Adipose tissue (tissue), 3 donors: ENCODE measurements around the gene SHISA9. TPM values are rescaled to one million over a fixed set of nuclear protein-coding genes. Genes with fewer than 3 reads are reported as not detected.

Experiments
- H3K27ac ChIP-seq: one replicate; pipeline ENCODE4 v1.5.1; 2013; ENCODE audit warnings: low read depth, low read length
- WGBS, 3 donors: extraction: QIAGEN DNeasy Blood & Tissue Kit; methylation state at CpG; one replicate each; pipeline ENCODE4 v1.1.7; 2013; 5-methylcytosine and 5-hydroxymethylcytosine counted together
- polyA plus RNA-seq, 3 donors: library from polyadenylated mRNA; stranded (reverse); fragments of 200-250 nt; gene quantifications; one replicate each; pipeline ENCODE4 v1.2.3, GENCODE V29; 2013
- donor health status: healthy with polysubstance abuse.
- donor health status: Bipolar disorder and iron deficiency.
- donor health status: healthy.

SHISA9 gene
- polyA plus RNA-seq, 3 donors = 0.06 to 0.22 (median 0.08) TPM

DNA sequence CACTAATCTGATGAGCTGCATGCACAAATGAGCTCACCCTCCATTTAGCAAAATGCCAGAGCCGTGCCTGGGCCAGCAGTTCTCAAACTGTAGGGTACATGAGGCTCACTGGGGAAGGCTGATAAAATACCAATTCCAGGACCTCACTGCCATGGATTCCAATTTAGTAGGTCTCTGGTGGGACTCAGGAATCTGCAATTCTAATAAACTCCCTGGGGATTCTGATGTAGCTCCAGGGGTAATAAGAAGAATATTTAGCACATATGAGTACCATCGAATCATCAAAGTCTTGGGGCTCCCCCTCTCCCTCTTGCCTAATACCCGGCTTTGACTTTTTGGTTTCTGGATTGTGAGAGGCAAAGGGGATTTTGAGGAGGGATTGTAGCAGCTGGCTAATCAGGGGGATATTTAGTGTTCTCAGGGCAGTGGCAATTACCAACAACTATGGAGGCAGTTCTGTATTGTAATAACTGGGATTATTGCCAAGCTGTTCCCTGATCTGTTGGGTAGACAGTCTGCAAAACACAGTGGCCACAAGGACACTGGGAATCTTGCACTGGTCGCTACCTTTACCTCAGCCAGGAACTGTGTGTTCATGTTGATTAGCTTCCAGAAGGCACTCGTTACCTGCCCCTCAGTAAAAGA lies 140.4 kb downstream of the SHISA9 start:
- H3K27ac ChIP-seq = no peak overlapping the region
- WGBS, 3 donors = 59 to 68% (median 67%) methylated on average over 5 of the region's 5 CpGs

DNA sequence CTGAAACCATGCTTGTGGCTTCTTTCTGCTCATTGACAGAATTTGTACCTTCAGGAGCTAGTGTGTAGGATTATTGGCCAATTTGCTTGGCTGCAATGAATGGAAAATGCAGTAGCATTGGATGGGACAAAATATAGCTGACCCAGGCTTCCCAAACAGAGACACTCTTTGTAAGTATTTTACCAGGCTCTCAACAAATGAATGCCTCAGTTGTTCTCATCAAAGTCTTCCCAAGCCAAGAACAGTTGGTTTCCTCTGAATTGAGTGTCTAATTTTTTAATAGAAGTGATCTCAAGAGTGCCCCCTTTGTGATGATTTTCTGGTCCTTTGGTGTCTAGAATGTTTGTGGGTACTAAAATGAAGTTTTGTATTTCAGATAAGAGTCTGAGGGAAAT lies 140.9 kb downstream of the SHISA9 start:
- H3K27ac ChIP-seq = no peak overlapping the region

DNA sequence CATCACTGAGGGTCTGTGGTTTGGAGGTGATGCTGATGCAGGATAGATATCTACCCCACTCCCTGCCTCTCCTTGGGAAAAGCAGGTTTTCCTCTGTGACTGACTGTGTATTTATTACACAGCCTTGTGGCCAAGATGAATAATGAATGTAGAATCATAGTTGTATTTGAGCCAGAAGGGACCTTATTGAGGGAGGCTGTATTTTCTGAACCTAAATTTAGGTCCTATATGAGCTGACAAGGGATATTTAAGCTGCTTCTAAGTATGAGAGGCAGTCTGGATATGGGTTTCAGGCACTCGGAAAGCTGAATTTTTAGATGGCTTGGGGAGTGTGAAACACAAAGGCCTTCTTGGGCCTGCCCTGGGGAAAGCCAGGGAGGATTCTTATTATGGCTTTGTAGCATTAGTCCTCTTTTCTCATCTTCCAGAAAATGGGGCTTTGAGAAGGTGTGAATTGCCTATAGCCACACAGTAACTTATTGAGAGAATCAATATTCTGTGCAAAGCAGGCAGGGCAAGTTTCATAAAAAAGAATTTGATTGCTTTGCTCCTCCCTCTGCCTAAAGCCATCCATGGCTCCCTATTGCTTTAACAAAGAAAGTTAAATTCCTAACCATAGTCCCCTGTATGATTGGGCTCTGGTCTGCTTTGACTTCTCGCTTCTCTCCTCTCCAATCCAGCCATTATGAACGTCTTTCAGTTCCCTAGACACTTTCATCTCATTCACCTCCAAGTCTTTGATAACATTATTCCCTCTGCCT lies 144.8 kb downstream of the SHISA9 start:
- whole genome bisulfite sequencing, 3 donors = 67 to 86% (median 74%) methylated on average over 3 of the region's 3 CpGs
- no peak overlapping the region for H3K27ac ChIP-seq

DNA sequence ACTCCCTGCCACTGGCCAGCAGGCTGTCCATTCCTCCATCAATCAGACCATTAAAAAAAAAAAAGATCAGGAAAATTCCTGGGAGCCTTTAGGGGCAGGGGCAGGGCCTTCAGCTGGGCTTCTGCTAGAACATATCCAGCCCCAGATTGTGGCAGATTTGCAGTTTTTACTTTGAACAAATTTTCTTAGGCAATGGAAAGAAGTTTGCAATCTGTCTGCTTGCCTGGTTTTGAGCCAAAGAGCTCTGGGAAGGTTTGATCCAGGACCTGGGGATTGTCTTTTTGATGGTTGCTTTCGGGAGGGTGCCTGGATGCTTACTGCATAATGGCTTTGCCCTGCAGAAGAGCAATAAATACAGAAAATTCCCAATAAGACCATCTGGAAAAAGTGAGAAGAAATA lies 145.9 kb downstream of the SHISA9 start:
- H3K27ac ChIP-seq = no peak overlapping the region
- WGBS, 3 donors = 48 to 66% (median 55%) methylated on average over 1 of the region's 1 CpG

DNA sequence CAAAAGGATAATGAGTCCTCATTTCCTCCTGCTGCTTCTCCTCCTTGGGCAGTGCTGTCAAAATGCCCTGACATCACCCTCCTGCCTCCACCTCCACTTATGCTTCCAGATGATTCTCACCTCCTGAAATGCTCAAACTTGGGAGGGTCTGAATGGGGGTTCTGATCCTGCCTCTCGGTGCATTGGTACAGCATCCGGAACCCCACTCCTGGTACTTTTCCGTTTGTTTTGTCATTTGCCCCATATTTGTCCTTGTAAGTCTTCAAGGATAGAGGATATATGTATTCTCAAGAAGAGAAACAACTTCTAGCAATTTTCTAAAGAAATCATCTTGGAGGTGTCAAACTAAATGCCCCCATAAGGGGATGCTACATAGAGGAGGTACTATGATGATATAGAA lies 148.3 kb downstream of the SHISA9 start:
- H3K27ac ChIP-seq = no peak overlapping the region
- WGBS, 3 donors = 81 to 94% (median 92%) methylated on average over 3 of the region's 3 CpGs

DNA sequence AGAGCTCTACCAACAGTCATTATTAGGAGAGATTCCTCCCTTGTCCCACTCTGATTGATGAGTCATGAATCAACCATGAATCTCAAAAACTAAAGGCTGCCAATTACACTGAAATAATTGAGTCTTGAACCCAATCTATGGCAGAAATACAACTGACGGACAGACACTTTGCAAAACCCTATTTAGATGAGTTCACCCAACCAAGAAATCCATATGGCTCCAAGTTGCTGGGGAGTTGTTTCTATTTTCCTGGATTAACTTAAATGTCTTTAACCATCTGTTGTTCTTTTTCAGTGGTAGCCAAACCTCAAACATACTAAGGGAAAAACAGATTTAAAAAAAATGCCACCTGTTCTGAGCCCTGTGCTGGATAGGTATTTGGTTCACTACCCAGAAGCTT lies 151.0 kb downstream of the SHISA9 start:
- no peak overlapping the region for H3K27ac ChIP-seq
- WGBS, 3 donors = 75 to 87% (median 85%) methylated on average over 1 of the region's 1 CpG

DNA sequence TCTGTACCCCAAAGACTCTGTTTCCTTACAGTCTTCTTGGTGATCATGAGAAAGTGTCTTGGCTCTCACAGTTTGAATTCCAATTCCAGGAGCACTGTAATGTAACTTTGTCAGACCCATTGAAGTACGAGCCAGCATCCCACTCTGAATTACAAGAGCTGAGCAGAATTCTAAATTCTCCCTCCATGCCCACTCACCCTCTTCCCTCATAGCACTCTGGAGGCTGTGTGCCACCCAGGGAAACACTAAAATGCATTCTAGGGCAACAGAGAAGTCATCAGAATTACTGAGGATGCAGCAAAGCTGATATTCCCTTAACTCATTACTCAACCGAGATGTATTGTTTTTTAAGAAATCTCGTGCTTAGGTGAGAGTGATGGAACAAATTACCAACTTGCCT lies 154.1 kb downstream of the SHISA9 start:
- H3K27ac ChIP-seq = no peak overlapping the region
- whole genome bisulfite sequencing, 3 donors = 75 to 85% (median 77%) methylated on average over 3 of the region's 3 CpGs

DNA sequence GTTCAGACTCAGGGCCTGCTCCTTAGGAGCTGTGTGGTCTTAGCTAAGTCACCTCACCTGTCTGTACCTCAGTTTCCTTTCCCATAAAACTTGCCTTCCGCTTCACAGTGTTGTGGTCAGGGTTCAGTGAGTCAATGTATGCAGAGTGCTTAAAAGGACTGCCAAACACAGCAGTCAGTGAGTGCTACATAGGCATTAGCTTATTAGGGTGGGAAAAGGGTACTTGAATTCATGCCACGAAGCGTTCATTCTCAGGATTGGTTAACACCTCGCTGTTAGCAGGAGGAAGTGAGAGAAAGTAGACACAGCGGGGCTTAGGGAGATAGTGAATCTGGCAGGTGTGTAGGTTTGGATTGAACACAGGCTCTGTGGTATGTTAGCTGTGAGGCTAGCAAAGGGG lies 155.2 kb downstream of the SHISA9 start:
- WGBS, 3 donors = 64 to 79% (median 74%) methylated on average over 5 of the region's 5 CpGs
- H3K27ac ChIP-seq = no peak overlapping the region

DNA sequence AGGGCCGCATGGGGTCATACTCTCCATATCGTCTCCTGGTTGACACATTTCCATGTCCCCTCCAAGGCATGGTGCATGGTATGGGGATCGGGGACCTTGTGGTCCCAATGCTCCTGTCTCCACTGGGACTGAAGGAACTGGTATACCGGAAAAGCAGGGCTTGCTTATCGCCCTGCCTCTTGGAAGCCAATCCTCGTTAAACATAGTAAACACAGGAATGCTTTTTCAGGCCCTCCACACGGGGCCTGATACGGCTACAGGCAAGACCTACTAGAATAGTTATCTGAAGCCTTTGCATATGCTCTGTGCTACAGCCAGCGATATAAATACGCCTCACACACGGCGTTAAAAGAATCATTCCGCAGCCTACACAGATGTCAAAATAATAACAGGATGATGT lies 159.5 kb downstream of the SHISA9 start:
- WGBS, 3 donors = 54 to 70% (median 69%) methylated on average over 13 of the region's 13 CpGs
- H3K27ac ChIP-seq = no peak overlapping the region

DNA sequence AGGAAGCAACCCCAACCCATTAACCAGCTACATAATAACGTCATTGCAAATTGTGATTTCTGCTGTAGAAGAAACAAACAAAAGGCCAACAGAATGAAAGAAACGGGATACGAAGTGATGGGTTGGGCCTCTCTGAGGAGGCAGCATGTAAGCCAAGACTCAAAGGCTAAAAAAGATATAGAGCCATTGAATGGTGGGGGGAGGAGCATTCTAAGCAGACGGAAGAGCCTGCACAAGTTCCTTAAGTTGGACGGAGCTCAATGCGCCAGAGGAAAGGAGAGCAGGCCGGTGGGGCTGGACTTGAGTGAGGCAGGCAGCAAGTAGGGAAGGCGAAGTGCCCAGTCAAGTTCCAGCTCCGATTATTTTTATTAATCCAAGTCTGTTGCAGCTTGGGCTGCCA lies 160.3 kb downstream of the SHISA9 start:
- H3K27ac ChIP-seq = no peak overlapping the region
- 60 to 65% (median 60%) methylated on average over 9 of the region's 9 CpGs for WGBS, 3 donors

DNA sequence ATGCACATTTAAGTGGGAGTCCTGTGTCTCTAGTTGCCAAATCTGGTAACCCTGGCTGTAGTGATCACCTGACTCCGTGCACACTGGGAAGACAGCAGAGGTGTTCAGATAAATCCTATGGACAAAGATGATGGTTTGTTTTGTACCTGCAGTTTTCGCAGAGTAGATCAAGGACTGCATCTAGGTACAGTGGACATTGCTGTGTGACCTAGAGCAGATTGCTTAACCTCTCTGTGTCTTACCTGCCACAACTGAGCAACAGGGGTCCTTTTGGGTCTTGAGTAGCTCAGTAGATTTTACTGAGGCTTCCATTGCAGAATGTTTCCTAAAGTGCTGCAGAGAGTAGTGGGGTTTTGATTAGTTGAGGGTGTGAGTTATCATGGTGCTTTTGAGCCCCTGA lies 160.8 kb downstream of the SHISA9 start:
- 70 to 93% (median 90%) methylated on average over 2 of the region's 2 CpGs for WGBS, 3 donors
- H3K27ac ChIP-seq = no peak overlapping the region

DNA sequence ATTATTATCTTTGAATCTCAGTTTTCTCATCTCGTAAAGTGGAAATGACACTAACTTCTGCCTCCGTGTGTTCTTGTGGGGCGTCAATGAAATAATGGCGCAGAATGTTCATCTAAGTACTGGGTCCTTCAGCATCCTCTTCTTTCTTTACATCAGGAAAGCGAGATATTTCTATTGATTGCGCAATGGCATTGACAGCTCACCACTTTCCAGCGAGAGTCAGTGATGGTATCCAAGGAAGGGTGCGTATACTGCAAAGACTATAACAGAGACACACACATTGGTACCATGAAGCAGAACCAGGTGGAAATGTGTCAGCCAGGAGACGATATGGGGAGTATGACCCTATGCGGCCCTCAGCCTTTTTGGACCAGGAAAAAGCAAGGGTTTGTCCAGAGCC lies 162.1 kb downstream of the SHISA9 start:
- 87 to 88% (median 87%) methylated on average over 10 of the region's 10 CpGs for WGBS, 3 donors
- no peak overlapping the region for H3K27ac ChIP-seq

DNA sequence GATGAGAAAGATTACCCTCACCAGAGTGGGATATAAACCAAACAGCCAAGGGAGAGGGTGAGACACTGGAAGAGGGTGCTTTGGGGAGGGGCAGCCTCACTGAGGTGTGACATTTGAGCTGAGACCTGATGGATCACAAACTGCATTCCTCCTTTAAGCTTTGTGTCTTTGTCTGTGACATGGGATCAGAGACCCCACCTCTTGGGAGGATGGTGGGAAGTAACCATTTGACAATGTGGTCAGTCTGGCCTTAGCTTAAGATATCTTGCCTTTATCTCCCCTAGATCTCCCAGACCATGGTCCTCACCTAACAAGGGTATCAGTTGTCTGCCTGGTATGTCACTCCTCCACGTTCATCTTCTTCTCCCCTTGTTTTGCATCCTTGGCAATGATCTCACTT lies 163.4 kb downstream of the SHISA9 start:
- H3K27ac ChIP-seq = no peak overlapping the region
- WGBS, 3 donors = 3 to 27% (median 5%) methylated on average over 1 of the region's 1 CpG

DNA sequence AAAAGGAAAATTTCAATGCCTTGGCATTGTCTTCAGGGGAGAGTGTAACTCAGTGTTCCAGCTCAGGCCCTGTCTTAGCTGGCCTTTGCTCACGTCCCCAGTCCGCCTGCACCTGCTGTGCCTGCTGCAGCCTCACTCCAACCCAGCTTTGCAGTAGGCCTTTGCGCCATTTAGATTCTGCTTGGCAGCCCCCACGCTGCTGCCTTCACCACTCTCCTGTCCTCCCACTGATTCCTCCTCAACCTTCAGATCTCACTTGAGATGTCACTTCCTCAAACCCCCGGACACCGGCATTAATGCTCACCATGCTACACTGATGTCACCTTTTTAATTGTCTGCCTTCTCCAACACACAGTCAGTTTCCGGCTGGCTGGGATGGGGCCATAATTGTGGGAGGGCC lies 166.2 kb downstream of the SHISA9 start:
- WGBS, 3 donors = 84 to 86% (median 85%) methylated on average over 7 of the region's 7 CpGs
- H3K27ac ChIP-seq = no peak overlapping the region

DNA sequence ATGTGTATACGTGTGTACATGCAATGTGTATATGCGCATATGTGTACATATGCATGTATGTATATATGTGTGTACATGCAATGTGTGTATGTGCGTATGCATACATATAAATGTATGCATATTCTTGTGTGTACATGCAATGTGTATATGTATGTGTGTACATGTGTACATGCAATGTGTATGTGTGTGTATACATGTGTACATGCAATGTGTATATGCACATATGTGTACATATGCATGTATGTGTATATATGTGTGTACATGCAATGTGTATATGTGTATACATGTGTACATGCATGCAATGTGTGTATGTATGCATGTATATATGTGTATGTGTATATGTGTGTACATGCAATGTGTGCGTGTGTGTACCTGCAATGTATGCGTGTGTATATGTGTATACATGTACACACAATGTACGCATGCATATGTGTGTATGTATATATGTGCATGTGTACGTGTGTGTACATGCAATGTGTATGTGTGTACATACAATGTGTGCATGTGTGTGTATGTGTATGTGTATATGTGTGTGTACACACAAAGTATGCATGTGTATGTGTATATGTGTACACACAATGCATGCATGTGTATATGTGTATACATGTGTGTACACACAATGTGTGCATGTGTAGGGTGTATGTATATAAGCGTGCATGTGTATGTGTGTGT lies 167.7 kb downstream of the SHISA9 start:
- WGBS, 3 donors = 91 to 98% (median 96%) methylated on average over 8 of the region's 8 CpGs

DNA sequence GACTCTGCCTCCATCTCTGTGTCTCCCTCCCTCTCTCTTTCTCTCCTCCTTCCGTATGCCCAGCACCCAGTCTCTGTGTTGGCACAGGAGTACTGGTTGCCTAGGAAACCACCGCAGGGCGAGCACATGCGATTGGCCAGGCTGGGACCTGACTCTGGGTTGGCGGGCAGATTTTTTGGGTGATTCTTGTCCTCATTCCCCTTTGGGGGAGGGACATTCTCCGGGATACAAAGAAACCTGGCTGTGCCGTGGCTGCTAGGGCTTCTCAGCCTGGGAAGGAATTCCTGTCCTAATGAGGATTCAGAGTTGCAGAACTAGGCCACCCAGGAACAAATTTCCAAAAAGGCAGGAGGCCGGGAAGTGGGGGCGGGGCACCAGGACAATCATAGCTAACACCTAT lies 168.9 kb downstream of the SHISA9 start:
- no peak overlapping the region for H3K27ac ChIP-seq
- 6 to 11% (median 9%) methylated on average over 9 of the region's 9 CpGs for WGBS, 3 donors

More for the DNA sequence above, 167.7 kb downstream of the SHISA9 start:
- no peak overlapping the region for H3K27ac ChIP-seq

DNA sequence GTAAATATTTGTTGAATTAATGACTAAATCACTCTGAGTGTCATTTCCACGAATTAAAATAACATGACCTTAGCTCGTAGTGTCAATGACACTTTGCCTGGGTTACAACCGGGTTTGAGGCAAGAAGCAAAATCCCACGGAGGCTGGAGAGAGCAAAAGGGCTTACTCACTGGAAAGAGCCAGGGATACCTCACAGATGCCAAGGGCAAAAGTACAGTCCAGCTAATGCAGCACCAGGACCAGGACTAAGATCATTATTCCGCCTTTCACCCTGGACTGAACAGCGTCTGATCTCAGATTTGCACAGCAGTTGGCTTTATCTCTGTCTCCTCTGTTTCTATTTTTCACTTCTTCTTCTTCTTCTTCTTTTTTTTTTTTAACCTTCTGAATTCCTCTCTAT lies 175.5 kb downstream of the SHISA9 start:
- WGBS, 3 donors = 71 to 77% (median 74%) methylated on average over 6 of the region's 6 CpGs
- H3K27ac ChIP-seq = no peak overlapping the region

DNA sequence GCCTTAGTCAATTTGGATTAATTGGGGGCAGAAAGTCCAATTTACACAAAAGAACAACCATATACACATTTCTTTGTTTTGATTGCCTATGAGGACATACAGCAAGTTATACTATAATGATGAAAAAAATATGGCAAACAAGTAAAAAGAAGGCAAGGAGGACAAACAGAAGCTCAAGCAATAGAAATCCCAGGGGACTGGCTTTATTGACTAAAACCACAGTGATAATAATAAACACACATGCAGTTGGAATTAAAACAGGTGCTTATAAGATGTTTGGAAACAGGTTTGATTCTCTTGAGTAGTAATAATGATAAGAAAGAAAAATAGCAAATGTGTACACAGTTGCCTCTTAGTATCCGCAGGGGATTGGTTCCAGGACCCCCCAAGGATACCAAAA lies 176.4 kb downstream of the SHISA9 start:
- 50 to 72% (median 70%) methylated on average over 1 of the region's 1 CpG for WGBS, 3 donors

DNA sequence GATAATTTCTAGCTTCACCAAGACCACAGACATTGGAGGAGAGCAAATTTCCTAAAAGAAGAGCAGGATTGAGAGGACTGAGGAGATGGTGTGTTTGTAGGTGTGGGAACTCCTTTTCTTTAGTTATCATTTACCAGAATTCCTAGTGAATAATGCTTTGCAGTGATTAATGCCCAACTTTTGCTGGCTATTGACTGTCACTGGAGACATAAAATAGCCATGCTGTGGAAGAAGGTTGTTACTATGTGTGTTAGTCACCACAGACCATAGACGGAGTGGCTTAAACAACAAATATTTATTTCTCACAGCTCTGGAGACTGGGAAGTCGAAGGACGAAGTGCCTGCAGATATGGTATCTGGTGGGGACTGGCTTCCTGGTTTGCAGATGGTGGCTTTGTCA lies 179.1 kb downstream of the SHISA9 start:
- 52 to 89% (median 89%) methylated on average over 3 of the region's 3 CpGs for WGBS, 3 donors
- H3K27ac ChIP-seq = no peak overlapping the region

More for the DNA sequence above, 176.4 kb downstream of the SHISA9 start:
- H3K27ac ChIP-seq = no peak overlapping the region
